ENCODE results near the gene GNG7.
"Not testable (repeated sequence)": the region's sequence is repeated elsewhere in the genome, so short reads cannot be mapped to it uniquely, and the experiment has no call there.

The GNG7 gene

GRCh38 chr19:2591537-2592291 lies 110.8 kb downstream of the GNG7 start:
- H3K27me3 ChIP-seq (ENCODE audit: control insufficient read depth, insufficient read depth, low read length), result no peaks in the 10 kb centered on the region
- no peaks in the 10 kb centered on the region for H3K36me3 ChIP-seq (ENCODE audit: control insufficient read depth, insufficient read depth, low read length)
- no peaks in the 10 kb centered on the region for H3K9me3 ChIP-seq (ENCODE audit: control insufficient read depth, insufficient read depth, low read length)
- H3K4me3 ChIP-seq (ENCODE audit: low read depth, low read length), result no peak overlapping the region
- no peak overlapping the region for H3K27ac ChIP-seq (ENCODE audit: low read depth, low read length)
- no peak overlapping the region for H3K9ac ChIP-seq (ENCODE audit: low read depth, low read length)
- peaks cover 14% of the 10 kb centered on the region for H3K4me1 ChIP-seq (ENCODE audit: control insufficient read depth, insufficient read depth, low read length)

DNA sequence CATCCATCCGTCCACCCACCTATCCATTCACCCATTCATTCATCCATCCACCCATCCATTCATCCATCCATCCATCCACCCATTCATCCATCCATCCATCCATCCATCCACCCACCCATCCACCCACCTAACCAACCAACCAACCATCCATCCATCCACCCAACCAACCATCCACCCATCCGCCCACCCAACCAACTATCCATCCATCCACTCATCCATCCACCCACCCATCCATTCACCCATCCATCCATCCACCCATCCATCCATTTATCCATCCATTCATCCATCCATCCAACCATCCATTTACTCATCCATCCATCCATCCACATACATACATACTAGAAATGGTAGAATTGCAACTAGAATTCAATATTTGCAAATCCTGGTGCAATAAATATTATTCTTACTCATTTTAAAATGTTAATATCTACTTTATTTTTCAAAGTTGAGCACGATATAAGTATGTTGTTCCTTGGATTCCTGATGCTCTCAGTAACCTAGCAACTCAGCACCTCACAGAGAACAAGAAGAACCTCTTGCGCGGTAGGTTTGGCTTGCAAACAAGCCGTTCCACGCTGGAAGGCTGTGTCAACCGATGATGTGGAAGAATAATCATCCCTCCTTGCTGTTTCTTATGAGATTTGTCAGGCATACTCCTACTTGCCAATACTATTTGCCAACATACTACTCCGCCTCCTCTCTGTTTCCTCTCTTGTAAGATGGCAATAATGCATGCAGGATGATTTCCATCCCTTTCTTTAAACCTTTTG lies 111.7 kb downstream of the GNG7 start:
- H3K27me3 ChIP-seq (ENCODE audit: control insufficient read depth, insufficient read depth, low read length), result no peaks in the 10 kb centered on the region
- no peak overlapping the region for H3K9ac ChIP-seq (ENCODE audit: low read depth, low read length)
- H3K4me1 ChIP-seq (ENCODE audit: control insufficient read depth, insufficient read depth, low read length), result peaks cover 14% of the 10 kb centered on the region
- H3K4me3 ChIP-seq (ENCODE audit: low read depth, low read length), result no peak overlapping the region
- H3K9me3 ChIP-seq (ENCODE audit: control insufficient read depth, insufficient read depth, low read length), result no peaks in the 10 kb centered on the region
- H3K27ac ChIP-seq (ENCODE audit: low read depth, low read length), result no peak overlapping the region
- no peaks in the 10 kb centered on the region for H3K36me3 ChIP-seq (ENCODE audit: control insufficient read depth, insufficient read depth, low read length)

- H3K27ac ChIP-seq (ENCODE audit: low read depth, low read length), result no peak overlapping the region
- no peaks in the 10 kb centered on the region for H3K9me3 ChIP-seq (ENCODE audit: control insufficient read depth, insufficient read depth, low read length)
- no peak overlapping the region for H3K4me3 ChIP-seq (ENCODE audit: low read depth, low read length)
- H3K9ac ChIP-seq (ENCODE audit: low read depth, low read length), result no peak overlapping the region
- peaks cover 14% of the 10 kb centered on the region for H3K4me1 ChIP-seq (ENCODE audit: control insufficient read depth, insufficient read depth, low read length)
- H3K36me3 ChIP-seq (ENCODE audit: control insufficient read depth, insufficient read depth, low read length), result no peaks in the 10 kb centered on the region
- no peaks in the 10 kb centered on the region; the same call in 1 of the 2 replicates for H3K27me3 ChIP-seq (ENCODE audit: control insufficient read depth, insufficient read depth, low read length)
These were observed 113.1 kb downstream of the GNG7 start for GRCh38 chr19:2589441-2589840.

- Histone ChIP-seq H3K27me3 (ENCODE audit: control insufficient read depth, insufficient read depth, low read length) (no peaks in the 10 kb centered on the region; the same call in 1 of the 2 replicates), H3K27ac (ENCODE audit: low read depth, low read length) (peak overlapping the region; percentile 57), H3K4me3 (ENCODE audit: low read depth, low read length) (no peak overlapping the region), H3K36me3 (ENCODE audit: control insufficient read depth, insufficient read depth, low read length) (no peaks in the 10 kb centered on the region), H3K9ac (ENCODE audit: low read depth, low read length) (no peak overlapping the region), H3K9me3 (ENCODE audit: control insufficient read depth, insufficient read depth, low read length) (no peaks in the 10 kb centered on the region), H3K4me1 (ENCODE audit: control insufficient read depth, insufficient read depth, low read length) (peaks cover 14% of the 10 kb centered on the region)
These were observed 114.3 kb downstream of the GNG7 start for GRCh38 chr19:2588081-2588777.

- Histone ChIP-seq H3K4me3 (ENCODE audit: low read depth, low read length) (no peak overlapping the region), H3K4me1 (ENCODE audit: control insufficient read depth, insufficient read depth, low read length) (peaks cover 14% of the 10 kb centered on the region), H3K27ac (ENCODE audit: low read depth, low read length) (peak overlapping the region; percentile 37), H3K27me3 (ENCODE audit: control insufficient read depth, insufficient read depth, low read length) (no peaks in the 10 kb centered on the region; the same call in 1 of the 2 replicates), H3K36me3 (ENCODE audit: control insufficient read depth, insufficient read depth, low read length) (no peaks in the 10 kb centered on the region), H3K9ac (ENCODE audit: low read depth, low read length) (no peak overlapping the region), H3K9me3 (ENCODE audit: control insufficient read depth, insufficient read depth, low read length) (no peaks in the 10 kb centered on the region)
These were observed 115.3 kb downstream of the GNG7 start for GRCh38 chr19:2587001-2587719.

- H3K4me3 ChIP-seq (ENCODE audit: low read depth, low read length), result no peak overlapping the region
These were observed 116.3 kb downstream of the GNG7 start for GRCh38 chr19:2586196-2586595.

DNA sequence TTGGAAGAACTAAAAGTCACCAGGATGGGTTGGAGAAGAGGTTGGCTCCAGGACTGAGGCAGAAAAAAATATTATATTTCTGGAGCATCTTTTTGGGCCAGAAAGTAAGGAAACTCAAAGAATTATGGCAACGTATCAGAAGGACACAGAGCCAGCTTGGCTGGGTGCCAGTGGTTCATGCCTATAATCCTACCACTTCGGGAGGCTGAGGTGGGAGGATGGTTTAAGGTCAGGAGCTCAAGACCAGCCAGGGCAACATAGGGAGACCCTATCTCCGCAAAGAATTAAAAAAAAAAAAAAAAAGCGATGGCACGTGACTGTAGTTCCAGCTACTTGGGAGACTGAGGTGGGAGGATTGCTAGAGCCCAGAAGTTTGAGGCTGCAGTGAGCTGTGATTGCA lies 118.5 kb downstream of the GNG7 start:
- no peak overlapping the region for H3K9ac ChIP-seq (ENCODE audit: low read depth, low read length)
- H3K9me3 ChIP-seq (ENCODE audit: control insufficient read depth, insufficient read depth, low read length), result no peaks in the 10 kb centered on the region
- no peaks in the 10 kb centered on the region for H3K36me3 ChIP-seq (ENCODE audit: control insufficient read depth, insufficient read depth, low read length)
- no peak overlapping the region for H3K4me3 ChIP-seq (ENCODE audit: low read depth, low read length)
- H3K4me1 ChIP-seq (ENCODE audit: control insufficient read depth, insufficient read depth, low read length), result peaks cover 23% of the 10 kb centered on the region
- no peak overlapping the region for H3K27ac ChIP-seq (ENCODE audit: low read depth, low read length)
- H3K27me3 ChIP-seq (ENCODE audit: control insufficient read depth, insufficient read depth, low read length), result no peaks in the 10 kb centered on the region; the same call in 1 of the 2 replicates

More at GRCh38 chr19:2586196-2586595, 116.3 kb downstream of the GNG7 start:
- H3K9ac ChIP-seq (ENCODE audit: low read depth, low read length), result no peak overlapping the region
- H3K27me3 ChIP-seq (ENCODE audit: control insufficient read depth, insufficient read depth, low read length), result no peaks in the 10 kb centered on the region; the same call in 1 of the 2 replicates
- H3K36me3 ChIP-seq (ENCODE audit: control insufficient read depth, insufficient read depth, low read length), result no peaks in the 10 kb centered on the region
- no peaks in the 10 kb centered on the region for H3K9me3 ChIP-seq (ENCODE audit: control insufficient read depth, insufficient read depth, low read length)
- H3K4me1 ChIP-seq (ENCODE audit: control insufficient read depth, insufficient read depth, low read length), result peaks cover 19% of the 10 kb centered on the region
- H3K27ac ChIP-seq (ENCODE audit: low read depth, low read length), result no peak overlapping the region

GRCh38 chr19:2582984-2583956 lies 119.2 kb downstream of the GNG7 start:
- Histone ChIP-seq H3K27ac (ENCODE audit: low read depth, low read length) (no peak overlapping the region), H3K4me3 (ENCODE audit: low read depth, low read length) (no peak overlapping the region), H3K9ac (ENCODE audit: low read depth, low read length) (no peak overlapping the region), H3K9me3 (ENCODE audit: control insufficient read depth, insufficient read depth, low read length) (no peaks in the 10 kb centered on the region), H3K36me3 (ENCODE audit: control insufficient read depth, insufficient read depth, low read length) (no peaks in the 10 kb centered on the region), H3K4me1 (ENCODE audit: control insufficient read depth, insufficient read depth, low read length) (peaks cover 28% of the 10 kb centered on the region), H3K27me3 (ENCODE audit: control insufficient read depth, insufficient read depth, low read length) (no peaks in the 10 kb centered on the region; the same call in 1 of the 2 replicates)

DNA sequence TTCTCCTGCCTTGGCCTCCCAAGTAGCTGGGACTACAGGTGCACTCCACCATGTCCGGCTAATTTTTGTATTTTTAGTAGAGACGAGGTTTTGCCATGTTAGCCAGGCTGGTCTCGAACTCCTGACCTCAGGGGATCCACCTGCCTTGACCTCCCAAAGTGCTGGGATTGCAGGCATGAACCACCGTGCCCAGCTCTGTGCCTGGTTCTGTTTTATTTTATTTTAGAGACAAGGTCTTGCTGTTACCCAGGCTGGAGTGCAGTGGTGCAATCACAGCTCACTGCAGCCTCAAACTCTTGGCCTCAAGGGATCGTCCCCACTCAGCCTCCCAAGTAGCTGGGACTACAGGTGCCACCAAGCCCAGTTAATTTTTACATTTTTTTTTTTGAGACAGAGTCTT lies 122.1 kb downstream of the GNG7 start:
- H3K27me3 ChIP-seq (ENCODE audit: control insufficient read depth, insufficient read depth, low read length); H3K9ac ChIP-seq (ENCODE audit: low read depth, low read length); H3K27ac ChIP-seq (ENCODE audit: low read depth, low read length); H3K4me3 ChIP-seq (ENCODE audit: low read depth, low read length); H3K9me3 ChIP-seq (ENCODE audit: control insufficient read depth, insufficient read depth, low read length); H3K36me3 ChIP-seq (ENCODE audit: control insufficient read depth, insufficient read depth, low read length): not testable (repeated sequence)
- H3K4me1 ChIP-seq (ENCODE audit: control insufficient read depth, insufficient read depth, low read length), result peaks cover 17% of the 10 kb centered on the region

Measured in HUES48 (cell line).